WTC11 (cell line): ENCODE data around the gene GABRG3. TPM values are rescaled to one million over a fixed set of nuclear protein-coding genes. Genes with fewer than 3 reads are reported as not detected.

Source experiments
- ATAC-seq: fragments of 200-7000 bp; cut with Tn5 transposase; 2 replicates; pipeline ENCODE4 v1.10.0; 2021; ENCODE audit warnings: mild to moderate bottlenecking, moderate library complexity
- CTCF ChIA-PET: fragments of 300-600 bp; sonication (Branson Sonifier 250); formaldehyde crosslinking; loops from one replicate; lab custom pipeline; 2021; ENCODE audit warnings: antibody characterized with exemption; lab: Charles Lee
- POLR2A ChIA-PET: fragments of 350-600 bp; sonication (Branson Sonifier 250); formaldehyde crosslinking; loops from one replicate; lab custom pipeline; 2021; ENCODE audit warnings: antibody characterized with exemption; lab: Charles Lee
- DNase-seq: peaks from one replicate; pipeline ENCODE4 v3.0.0; 2021; ENCODE audit warnings: low spot score
- H3K27ac Mint-ChIP-seq: 2 replicates; pipeline ENCODE4 v1.8.0; 2021; ENCODE audit warnings: mixed read lengths
- H3K27me3 Mint-ChIP-seq: 2 replicates; pipeline ENCODE4 v1.8.0; 2021; ENCODE audit warnings: low read depth, mild to moderate bottlenecking, moderate library complexity, mixed read lengths
- H3K36me3 Mint-ChIP-seq: 2 replicates; pipeline ENCODE4 v1.8.0; 2021; ENCODE audit warnings: mixed read lengths
- H3K4me1 Mint-ChIP-seq: 2 replicates; pipeline ENCODE4 v1.8.0; 2022; ENCODE audit warnings: mixed read lengths
- H3K4me3 Mint-ChIP-seq: 2 replicates; pipeline ENCODE4 v1.8.0; 2021; ENCODE audit warnings: mild to moderate bottlenecking, moderate library complexity, mixed read lengths
- H3K9me3 Mint-ChIP-seq: 2 replicates; pipeline ENCODE4 v1.8.0; 2021; ENCODE audit warnings: mixed read lengths
- ATF1 ChIP-seq: sonication (generic); formaldehyde crosslinking; IDR thresholded peaks from 2 replicates; pipeline ENCODE4 v1.8.1; 2023; ENCODE audit warnings: mild to moderate bottlenecking, moderate library complexity, missing genetic modification reagents
- FOXJ3 ChIP-seq: sonication (generic); formaldehyde crosslinking; IDR thresholded peaks from 2 replicates; pipeline ENCODE4 v1.9.0; 2021; ENCODE audit warnings: missing genetic modification reagents, mild to moderate bottlenecking, borderline replicate concordance
- GABPB1 ChIP-seq: sonication (generic); formaldehyde crosslinking; IDR thresholded peaks from 2 replicates; pipeline ENCODE4 v1.8.1; 2023; ENCODE audit warnings: mild to moderate bottlenecking, missing genetic modification reagents
- GTF2I ChIP-seq: fragments of 250-450 bp; sonication (Bioruptor Pico); conservative IDR thresholded peaks from 2 replicates; pipeline ENCODE4 v1.4.0; 2021; ENCODE audit warnings: mild to moderate bottlenecking
- HMGA2 ChIP-seq: fragments of 250-450 bp; sonication (Bioruptor Pico); IDR thresholded peaks from 2 replicates; pipeline ENCODE4 v1.4.0; 2021; ENCODE audit warnings: mild to moderate bottlenecking, moderate library complexity
- IRF2 ChIP-seq: sonication (generic); formaldehyde crosslinking; IDR thresholded peaks from 2 replicates; pipeline ENCODE4 v1.8.0; 2022; ENCODE audit warnings: low read depth, missing genetic modification reagents, borderline replicate concordance
- JAZF1 ChIP-seq: fragments of 250-450 bp; sonication (Bioruptor Pico); IDR thresholded peaks from 2 replicates; pipeline ENCODE4 v1.9.0; 2021; ENCODE audit warnings: moderate library complexity, mild to moderate bottlenecking, inconsistent platforms
- MLX ChIP-seq: sonication (generic); formaldehyde crosslinking; IDR thresholded peaks from 2 replicates; pipeline ENCODE4 v1.8.1; 2023; ENCODE audit warnings: mild to moderate bottlenecking, missing genetic modification reagents, moderate library complexity
- MXD4 ChIP-seq: fragments of 250-450 bp; sonication (Bioruptor Pico); IDR thresholded peaks from 2 replicates; pipeline ENCODE4 v1.8.0; 2021; ENCODE audit warnings: mild to moderate bottlenecking, moderate library complexity, borderline replicate concordance
- MYBL2 ChIP-seq: sonication (generic); formaldehyde crosslinking; IDR thresholded peaks from 2 replicates; pipeline ENCODE4 v1.8.1; 2023; ENCODE audit warnings: mild to moderate bottlenecking, moderate library complexity, missing genetic modification reagents
- NFE2L1 ChIP-seq: sonication (generic); formaldehyde crosslinking; IDR thresholded peaks from 2 replicates; pipeline ENCODE4 v1.8.1; 2023; ENCODE audit warnings: missing genetic modification reagents
- NR2C2 ChIP-seq: sonication (generic); formaldehyde crosslinking; IDR thresholded peaks from 2 replicates; pipeline ENCODE4 v1.8.0; 2022; ENCODE audit warnings: mild to moderate bottlenecking, missing genetic modification reagents
- NR3C1 ChIP-seq: sonication (generic); formaldehyde crosslinking; conservative IDR thresholded peaks from 2 replicates; pipeline ENCODE4 v1.8.1; 2023; ENCODE audit warnings: low read depth, mild to moderate bottlenecking, missing genetic modification reagents
- PREB ChIP-seq: sonication (generic); formaldehyde crosslinking; IDR thresholded peaks from 2 replicates; pipeline ENCODE4 v1.8.1; 2022; ENCODE audit warnings: mild to moderate bottlenecking, missing genetic modification reagents, moderate library complexity, borderline replicate concordance
- PRRX2 ChIP-seq: fragments of 250-450 bp; sonication (Bioruptor Pico); IDR thresholded peaks from 2 replicates; pipeline ENCODE4 v1.8.0; 2021; ENCODE audit warnings: mild to moderate bottlenecking
- RORB ChIP-seq: fragments of 250-450 bp; sonication (Bioruptor Pico); IDR thresholded peaks from 2 replicates; pipeline ENCODE4 v1.9.0; 2021; ENCODE audit warnings: mild to moderate bottlenecking
- SP1 ChIP-seq: sonication (generic); formaldehyde crosslinking; conservative IDR thresholded peaks from 2 replicates; pipeline ENCODE4 v1.8.1; 2022; ENCODE audit warnings: missing genetic modification reagents
- TEAD1 ChIP-seq: sonication (generic); formaldehyde crosslinking; IDR thresholded peaks from 2 replicates; pipeline ENCODE4 v1.8.0; 2022; ENCODE audit warnings: mild to moderate bottlenecking, missing genetic modification reagents
- ZBTB21 ChIP-seq: sonication (generic); formaldehyde crosslinking; IDR thresholded peaks from 2 replicates; pipeline ENCODE4 v1.8.1; 2023; ENCODE audit warnings: mild to moderate bottlenecking, missing genetic modification reagents, borderline replicate concordance
- ZNF121 ChIP-seq: sonication (generic); formaldehyde crosslinking; IDR thresholded peaks from 2 replicates; pipeline ENCODE4 v1.8.0; 2023; ENCODE audit warnings: missing genetic modification reagents
- ZNF138 ChIP-seq: sonication (generic); formaldehyde crosslinking; conservative IDR thresholded peaks from 2 replicates; pipeline ENCODE4 v1.8.1; 2022; ENCODE audit warnings: mild to moderate bottlenecking, moderate library complexity, missing genetic modification reagents
- ZNF219 ChIP-seq: sonication (generic); formaldehyde crosslinking; IDR thresholded peaks from 2 replicates; pipeline ENCODE4 v1.8.0; 2023; ENCODE audit warnings: missing genetic modification reagents, mild to moderate bottlenecking, borderline replicate concordance
- ZNF232 ChIP-seq: sonication (generic); formaldehyde crosslinking; IDR thresholded peaks from 2 replicates; pipeline ENCODE4 v1.8.0; 2022; ENCODE audit warnings: mild to moderate bottlenecking, missing genetic modification reagents
- ZNF317 ChIP-seq: sonication (generic); formaldehyde crosslinking; IDR thresholded peaks from 2 replicates; pipeline ENCODE4 v1.8.1; 2023; ENCODE audit warnings: low read depth, mild to moderate bottlenecking, moderate library complexity, missing genetic modification reagents, borderline replicate concordance
- total RNA-seq: library from RNA; stranded (reverse); gene quantifications from 3 replicates; pipeline ENCODE4 v1.2.3, GENCODE V29; 2021
- TF ChIP-seq, protein P1 (sequence below): fragments of 200-600 bp; IDR thresholded peaks from 2 replicates; pipeline ENCODE4 v1.8.0; 2022; ENCODE audit warnings: antibody characterized with exemption
- TF ChIP-seq, protein P2 (sequence below): sonication (generic); formaldehyde crosslinking; IDR thresholded peaks from 2 replicates; pipeline ENCODE4 v1.8.1; 2023; ENCODE audit warnings: mild to moderate bottlenecking, missing genetic modification reagents
- TF ChIP-seq, protein P3 (sequence below): sonication (generic); formaldehyde crosslinking; IDR thresholded peaks from 2 replicates; pipeline ENCODE4 v1.8.0; 2022; ENCODE audit warnings: mild to moderate bottlenecking, missing genetic modification reagents

GABRG3 gene
- total RNA-seq, 1 experiment from 2014 or later, result 0.72 TPM

DNA sequence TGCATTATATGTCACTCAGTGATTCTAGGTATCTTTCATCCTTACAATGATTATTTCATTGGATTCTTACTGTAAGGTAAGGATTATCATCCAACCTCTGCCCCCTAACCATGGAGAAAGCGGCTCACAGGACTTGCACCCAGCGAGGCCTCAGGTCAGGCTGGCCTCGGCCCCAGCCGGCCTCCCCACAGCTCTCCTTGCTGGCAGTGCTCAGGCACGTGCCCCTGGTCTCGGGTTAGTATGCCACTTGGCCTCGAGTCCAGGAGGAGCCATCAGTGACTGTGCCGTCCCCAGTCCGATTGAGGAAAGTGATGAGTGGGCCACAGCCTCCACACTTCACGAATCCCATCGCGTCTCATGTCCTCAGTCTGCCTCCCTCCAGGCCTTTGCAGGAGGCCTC, 35.7 kb upstream of the GABRG3 start:
- DNase-seq, result no peak
- H3K36me3 Mint-ChIP-seq, result no peaks in the 10 kb centered on the region; the same call in none of the 2 replicates
- POLR2A ChIA-PET, result no interaction called here
- CTCF ChIA-PET, result interaction anchor here (1.3 kb wide), 1 partner anchor 44 kb away, joined by 3 read pairs; no protein-coding TSS in a partner anchor
- H3K9me3 Mint-ChIP-seq, result no peaks in the 10 kb centered on the region
- H3K4me1 Mint-ChIP-seq, result no peaks in the 10 kb centered on the region
- H3K27ac Mint-ChIP-seq, result no peak overlapping the region
- H3K27me3 Mint-ChIP-seq, result no peaks in the 10 kb centered on the region
- TF ChIP-seq, protein P1, sequence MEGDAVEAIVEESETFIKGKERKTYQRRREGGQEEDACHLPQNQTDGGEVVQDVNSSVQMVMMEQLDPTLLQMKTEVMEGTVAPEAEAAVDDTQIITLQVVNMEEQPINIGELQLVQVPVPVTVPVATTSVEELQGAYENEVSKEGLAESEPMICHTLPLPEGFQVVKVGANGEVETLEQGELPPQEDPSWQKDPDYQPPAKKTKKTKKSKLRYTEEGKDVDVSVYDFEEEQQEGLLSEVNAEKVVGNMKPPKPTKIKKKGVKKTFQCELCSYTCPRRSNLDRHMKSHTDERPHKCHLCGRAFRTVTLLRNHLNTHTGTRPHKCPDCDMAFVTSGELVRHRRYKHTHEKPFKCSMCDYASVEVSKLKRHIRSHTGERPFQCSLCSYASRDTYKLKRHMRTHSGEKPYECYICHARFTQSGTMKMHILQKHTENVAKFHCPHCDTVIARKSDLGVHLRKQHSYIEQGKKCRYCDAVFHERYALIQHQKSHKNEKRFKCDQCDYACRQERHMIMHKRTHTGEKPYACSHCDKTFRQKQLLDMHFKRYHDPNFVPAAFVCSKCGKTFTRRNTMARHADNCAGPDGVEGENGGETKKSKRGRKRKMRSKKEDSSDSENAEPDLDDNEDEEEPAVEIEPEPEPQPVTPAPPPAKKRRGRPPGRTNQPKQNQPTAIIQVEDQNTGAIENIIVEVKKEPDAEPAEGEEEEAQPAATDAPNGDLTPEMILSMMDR, result no peak
- TF ChIP-seq FOXJ3 (CRISPR knock-in tag), result no peak
- no peak overlapping the region for H3K4me3 Mint-ChIP-seq
- no peak for ATAC-seq

GRCh38 chr15:26936502-26936901, 34.5 kb upstream of the GABRG3 start:
- Mint-ChIP-seq H3K27ac (no peak overlapping the region), H3K4me1 (no peaks in the 10 kb centered on the region), H3K4me3 (no peak overlapping the region), H3K36me3 (no peaks in the 10 kb centered on the region; the same call in none of the 2 replicates), H3K27me3 (no peaks in the 10 kb centered on the region), H3K9me3 (no peaks in the 10 kb centered on the region)
- CTCF ChIA-PET, result no interaction called here
- no peak for DNase-seq
- POLR2A ChIA-PET, result no interaction called here
- no peak for TF ChIP-seq RORB
- TF ChIP-seq NFE2L1 (CRISPR knock-in tag), result no peak
- no peak for TF ChIP-seq NR2C2
- no peak for TF ChIP-seq MLX
- no peak for TF ChIP-seq ZNF219 (CRISPR knock-in tag)
- TF ChIP-seq, protein P2, sequence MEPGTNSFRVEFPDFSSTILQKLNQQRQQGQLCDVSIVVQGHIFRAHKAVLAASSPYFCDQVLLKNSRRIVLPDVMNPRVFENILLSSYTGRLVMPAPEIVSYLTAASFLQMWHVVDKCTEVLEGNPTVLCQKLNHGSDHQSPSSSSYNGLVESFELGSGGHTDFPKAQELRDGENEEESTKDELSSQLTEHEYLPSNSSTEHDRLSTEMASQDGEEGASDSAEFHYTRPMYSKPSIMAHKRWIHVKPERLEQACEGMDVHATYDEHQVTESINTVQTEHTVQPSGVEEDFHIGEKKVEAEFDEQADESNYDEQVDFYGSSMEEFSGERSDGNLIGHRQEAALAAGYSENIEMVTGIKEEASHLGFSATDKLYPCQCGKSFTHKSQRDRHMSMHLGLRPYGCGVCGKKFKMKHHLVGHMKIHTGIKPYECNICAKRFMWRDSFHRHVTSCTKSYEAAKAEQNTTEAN (CRISPR knock-in tag), result no peak
- TF ChIP-seq ZBTB21 (CRISPR knock-in tag), result no peak
- TF ChIP-seq ZNF121 (CRISPR knock-in tag), result no peak
- TF ChIP-seq GABPB1 (CRISPR knock-in tag), result no peak
- no peak for TF ChIP-seq ATF1
- no peak for TF ChIP-seq MYBL2 (CRISPR knock-in tag)
- no peak for TF ChIP-seq ZNF138 (CRISPR knock-in tag)
- no peak for TF ChIP-seq NR3C1
- TF ChIP-seq GTF2I (CRISPR knock-in tag), result no peak
- ATAC-seq, result no peak

DNA sequence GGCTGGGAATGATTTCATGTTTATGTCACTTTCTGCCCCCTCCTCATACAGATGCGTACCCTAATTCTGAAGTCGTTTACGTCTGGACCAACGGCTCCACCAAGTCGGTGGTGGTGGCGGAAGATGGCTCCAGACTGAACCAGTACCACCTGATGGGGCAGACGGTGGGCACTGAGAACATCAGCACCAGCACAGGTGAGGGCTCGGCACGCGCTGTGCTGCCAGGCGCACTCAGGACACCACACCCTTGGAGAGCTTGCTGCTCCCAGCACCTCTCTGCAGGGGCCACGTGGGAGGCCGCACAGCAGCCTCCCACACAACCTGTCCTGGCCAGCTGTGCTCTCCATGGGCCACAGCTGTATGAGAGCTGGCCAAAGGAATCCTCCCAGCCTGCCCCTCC, 33.8 kb upstream of the GABRG3 start:
- Mint-ChIP-seq H3K4me3 (no peak overlapping the region), H3K36me3 (no peaks in the 10 kb centered on the region; the same call in none of the 2 replicates), H3K9me3 (no peaks in the 10 kb centered on the region), H3K27me3 (no peaks in the 10 kb centered on the region), H3K27ac (no peak overlapping the region), H3K4me1 (no peaks in the 10 kb centered on the region)
- ATAC-seq (no peak), DNase-seq (no peak)
- ChIA-PET CTCF (interaction anchor here (1.1 kb wide), 1 partner anchor 37 kb away, joined by 3 read pairs; no protein-coding TSS in a partner anchor), POLR2A (no interaction called here)
- no peak for TF ChIP-seq SP1 (CRISPR knock-in tag)
- TF ChIP-seq MYBL2 (CRISPR knock-in tag), result no peak
- TF ChIP-seq ZNF232 (CRISPR knock-in tag), result no peak
- TF ChIP-seq MXD4, result no peak
- TF ChIP-seq PRRX2 (CRISPR knock-in tag), result no peak
- TF ChIP-seq GTF2I (CRISPR knock-in tag), result no peak
- no peak for TF ChIP-seq NR2C2
- TF ChIP-seq ZBTB21 (CRISPR knock-in tag), result no peak
- no peak for TF ChIP-seq PREB (CRISPR knock-in tag)
- TF ChIP-seq TEAD1 (CRISPR knock-in tag), result no peak
- no peak for TF ChIP-seq GABPB1 (CRISPR knock-in tag)
- no peak for TF ChIP-seq HMGA2 (CRISPR knock-in tag)
- TF ChIP-seq IRF2 (CRISPR knock-in tag), result no peak
- no peak for TF ChIP-seq JAZF1
- TF ChIP-seq, protein P3, sequence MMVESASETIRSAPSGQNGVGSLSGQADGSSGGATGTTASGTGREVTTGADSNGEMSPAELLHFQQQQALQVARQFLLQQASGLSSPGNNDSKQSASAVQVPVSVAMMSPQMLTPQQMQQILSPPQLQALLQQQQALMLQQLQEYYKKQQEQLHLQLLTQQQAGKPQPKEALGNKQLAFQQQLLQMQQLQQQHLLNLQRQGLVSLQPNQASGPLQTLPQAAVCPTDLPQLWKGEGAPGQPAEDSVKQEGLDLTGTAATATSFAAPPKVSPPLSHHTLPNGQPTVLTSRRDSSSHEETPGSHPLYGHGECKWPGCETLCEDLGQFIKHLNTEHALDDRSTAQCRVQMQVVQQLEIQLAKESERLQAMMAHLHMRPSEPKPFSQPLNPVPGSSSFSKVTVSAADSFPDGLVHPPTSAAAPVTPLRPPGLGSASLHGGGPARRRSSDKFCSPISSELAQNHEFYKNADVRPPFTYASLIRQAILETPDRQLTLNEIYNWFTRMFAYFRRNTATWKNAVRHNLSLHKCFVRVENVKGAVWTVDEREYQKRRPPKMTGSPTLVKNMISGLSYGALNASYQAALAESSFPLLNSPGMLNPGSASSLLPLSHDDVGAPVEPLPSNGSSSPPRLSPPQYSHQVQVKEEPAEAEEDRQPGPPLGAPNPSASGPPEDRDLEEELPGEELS, result no peak
- TF ChIP-seq ZNF317 (CRISPR knock-in tag), result no peak
